Osteocyte (in vitro differentiated cells): Measurements from ENCODE around the gene ADAMTS6. TPM values are rescaled to one million over a fixed set of nuclear protein-coding genes. Genes with fewer than 3 reads are reported as not detected.

Experiments
- DNase-seq: peaks from one replicate; pipeline ENCODE4 v3.0.0; 2021; ENCODE audit warnings: mixed read lengths; ENCODE audit not compliant: unreplicated experiment; ENCODE audit errors: extremely low spot score
- H3K27ac Mint-ChIP-seq: one replicate; pipeline ENCODE4 v1.8.0; 2021; ENCODE audit warnings: mild to moderate bottlenecking, mixed read lengths; ENCODE audit not compliant: unreplicated experiment
- H3K27me3 Mint-ChIP-seq: one replicate; pipeline ENCODE4 v1.8.0; 2021; ENCODE audit warnings: mixed read lengths; ENCODE audit not compliant: unreplicated experiment
- H3K36me3 Mint-ChIP-seq: one replicate; pipeline ENCODE4 v1.8.0; 2021; ENCODE audit warnings: mixed read lengths; ENCODE audit not compliant: unreplicated experiment
- H3K4me1 Mint-ChIP-seq: one replicate; pipeline ENCODE4 v1.8.0; 2021; ENCODE audit warnings: mixed read lengths; ENCODE audit not compliant: unreplicated experiment
- H3K4me3 Mint-ChIP-seq: one replicate; pipeline ENCODE4 v1.8.0; 2021; ENCODE audit warnings: mild to moderate bottlenecking, moderate library complexity, mixed read lengths; ENCODE audit not compliant: unreplicated experiment
- H3K9me3 Mint-ChIP-seq: one replicate; pipeline ENCODE4 v1.8.0; 2021; ENCODE audit warnings: mixed read lengths; ENCODE audit not compliant: unreplicated experiment
- total RNA-seq: library from RNA; stranded (reverse); gene quantifications from 2 replicates; pipeline ENCODE4 v1.2.1, GENCODE V29; 2021
- TF ChIP-seq, protein P1 (sequence below): fragments of 200-600 bp; sonication (generic); IDR thresholded peaks from 2 replicates; pipeline ENCODE4 v1.5.0; 2021; ENCODE audit warnings: antibody characterized with exemption, mild to moderate bottlenecking, moderate library complexity

The ADAMTS6 gene
- total RNA-seq, 1 donor from 2014 or later: 4.7 TPM

DNA sequence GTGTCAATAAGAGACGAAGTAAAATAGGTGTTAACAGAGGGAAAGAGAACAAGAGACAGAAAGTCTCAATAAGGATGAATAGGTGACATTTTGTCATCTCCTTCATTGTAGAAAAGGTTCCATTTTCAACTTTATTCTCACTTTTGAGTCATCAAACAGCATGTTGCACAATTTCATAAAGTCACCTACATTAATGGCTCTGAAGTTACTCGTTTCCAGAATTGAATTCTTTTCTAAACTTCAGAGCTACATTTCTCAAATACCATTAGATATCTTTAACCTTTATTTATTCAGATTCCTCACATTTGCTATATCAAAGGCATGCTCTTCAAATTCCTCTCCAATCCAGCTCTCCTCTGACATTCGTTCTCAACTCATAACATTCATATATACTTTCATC is 13.1 kb downstream of the ADAMTS6 start:
- peaks cover 11% of the 10 kb centered on the region for H3K4me1 Mint-ChIP-seq
- no peaks in the 10 kb centered on the region for H3K9me3 Mint-ChIP-seq
- no peaks in the 10 kb centered on the region for H3K27me3 Mint-ChIP-seq
- no peak overlapping the region for H3K27ac Mint-ChIP-seq
- H3K4me3 Mint-ChIP-seq: no peak overlapping the region
- H3K36me3 Mint-ChIP-seq: no peaks in the 10 kb centered on the region
- DNase-seq: no peak
- TF ChIP-seq, protein P1, sequence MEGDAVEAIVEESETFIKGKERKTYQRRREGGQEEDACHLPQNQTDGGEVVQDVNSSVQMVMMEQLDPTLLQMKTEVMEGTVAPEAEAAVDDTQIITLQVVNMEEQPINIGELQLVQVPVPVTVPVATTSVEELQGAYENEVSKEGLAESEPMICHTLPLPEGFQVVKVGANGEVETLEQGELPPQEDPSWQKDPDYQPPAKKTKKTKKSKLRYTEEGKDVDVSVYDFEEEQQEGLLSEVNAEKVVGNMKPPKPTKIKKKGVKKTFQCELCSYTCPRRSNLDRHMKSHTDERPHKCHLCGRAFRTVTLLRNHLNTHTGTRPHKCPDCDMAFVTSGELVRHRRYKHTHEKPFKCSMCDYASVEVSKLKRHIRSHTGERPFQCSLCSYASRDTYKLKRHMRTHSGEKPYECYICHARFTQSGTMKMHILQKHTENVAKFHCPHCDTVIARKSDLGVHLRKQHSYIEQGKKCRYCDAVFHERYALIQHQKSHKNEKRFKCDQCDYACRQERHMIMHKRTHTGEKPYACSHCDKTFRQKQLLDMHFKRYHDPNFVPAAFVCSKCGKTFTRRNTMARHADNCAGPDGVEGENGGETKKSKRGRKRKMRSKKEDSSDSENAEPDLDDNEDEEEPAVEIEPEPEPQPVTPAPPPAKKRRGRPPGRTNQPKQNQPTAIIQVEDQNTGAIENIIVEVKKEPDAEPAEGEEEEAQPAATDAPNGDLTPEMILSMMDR: no peak

DNA sequence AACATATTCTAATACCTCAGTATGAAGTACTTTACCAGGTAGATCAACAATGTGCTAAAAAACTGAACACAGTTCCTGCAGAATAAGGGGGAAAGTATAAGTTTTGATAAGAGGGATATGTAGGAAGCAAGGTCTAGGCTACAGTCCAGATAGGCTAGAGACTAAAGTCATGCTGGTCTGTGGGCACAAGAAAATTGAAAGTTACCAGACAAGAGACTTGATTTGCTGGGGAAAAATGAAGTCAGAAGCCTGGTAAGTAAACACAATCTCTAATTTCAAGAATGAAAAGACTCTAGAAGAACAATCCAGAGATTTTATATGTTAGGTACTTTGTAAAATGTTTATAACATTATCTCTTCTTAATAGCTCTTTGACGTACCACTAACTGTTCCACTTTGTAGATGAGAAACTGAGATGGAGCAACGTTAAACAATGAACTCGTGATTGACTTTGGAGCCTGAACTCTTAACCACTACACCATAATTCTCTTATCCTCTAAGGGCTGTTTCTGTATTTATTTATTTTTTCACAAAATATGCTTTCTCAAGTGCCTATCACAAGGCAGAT is 19.5 kb downstream of the ADAMTS6 start:
- Mint-ChIP-seq H3K27ac (no peak overlapping the region), H3K4me1 (peaks cover 11% of the 10 kb centered on the region), H3K9me3 (no peaks in the 10 kb centered on the region), H3K27me3 (no peaks in the 10 kb centered on the region), H3K4me3 (no peak overlapping the region), H3K36me3 (peaks cover 9% of the 10 kb centered on the region)
- TF ChIP-seq, protein P1: no peak
- no peak for DNase-seq

DNA sequence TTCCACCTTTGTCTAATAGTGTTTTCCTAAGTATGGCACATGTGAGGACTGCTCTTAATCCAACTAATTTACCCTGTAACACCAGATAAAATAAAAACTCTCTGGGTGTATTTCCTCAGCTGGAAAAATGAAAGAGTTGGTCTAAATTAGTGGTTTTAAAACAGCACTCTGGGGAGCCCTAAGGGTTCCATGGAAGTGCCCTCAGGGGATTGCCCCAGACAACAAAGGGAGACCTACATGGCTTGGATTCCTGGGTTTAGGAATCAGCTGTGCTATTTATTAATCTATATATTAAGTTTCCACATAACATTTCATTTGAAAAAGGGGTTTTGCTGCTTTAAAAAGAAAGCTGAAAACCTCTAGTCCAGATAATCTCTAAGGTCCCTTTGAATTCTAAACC is 20.2 kb downstream of the ADAMTS6 start:
- Mint-ChIP-seq H3K9me3 (no peaks in the 10 kb centered on the region), H3K27me3 (no peaks in the 10 kb centered on the region), H3K4me3 (no peak overlapping the region), H3K4me1 (peaks cover 11% of the 10 kb centered on the region), H3K27ac (no peak overlapping the region), H3K36me3 (peaks cover 9% of the 10 kb centered on the region)
- TF ChIP-seq, protein P1: no peak
- no peak for DNase-seq

DNA sequence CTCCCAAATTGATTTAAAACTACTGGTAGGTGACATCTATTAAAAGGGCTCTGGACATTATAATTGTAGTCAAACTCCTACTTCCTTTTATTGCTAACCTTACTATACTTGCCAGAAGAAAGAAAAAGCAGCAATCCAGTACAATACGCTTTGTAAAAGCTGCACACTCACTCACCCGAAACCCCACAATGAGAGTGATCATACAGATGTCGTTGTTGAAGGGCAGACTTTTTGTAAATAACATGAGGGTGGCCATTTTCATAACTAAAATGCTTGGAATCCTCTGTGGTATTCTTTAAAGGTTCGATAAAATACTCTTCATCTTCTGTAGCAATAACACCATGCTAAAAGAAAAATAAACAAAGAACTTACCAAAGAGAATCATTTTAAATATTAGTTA is 21.7 kb downstream of the ADAMTS6 start:
- Mint-ChIP-seq H3K9me3 (no peaks in the 10 kb centered on the region), H3K27me3 (no peaks in the 10 kb centered on the region), H3K4me3 (no peak overlapping the region), H3K36me3 (peaks cover 9% of the 10 kb centered on the region), H3K27ac (no peak overlapping the region), H3K4me1 (peaks cover 11% of the 10 kb centered on the region)
- DNase-seq: no peak
- TF ChIP-seq, protein P1: no peak

DNA sequence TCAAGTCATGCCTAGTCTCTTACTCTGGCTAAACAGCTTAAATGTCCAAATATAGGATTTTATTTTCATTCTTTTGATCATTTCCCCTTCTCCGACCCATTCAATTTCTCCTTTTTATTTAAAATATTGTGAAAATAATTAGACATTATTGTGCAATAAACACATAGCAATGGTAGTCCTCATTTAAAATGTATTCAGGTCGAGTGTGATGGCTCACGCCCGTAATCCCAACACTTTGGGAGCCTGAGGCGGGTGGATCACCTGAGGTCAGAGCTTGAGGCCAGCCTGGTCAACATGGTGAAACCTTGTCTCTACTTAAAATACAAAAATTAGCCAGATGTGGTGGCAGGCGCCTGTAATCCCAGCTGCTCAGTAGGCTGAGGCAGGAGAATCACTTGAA is 26.7 kb downstream of the ADAMTS6 start:
- H3K9me3 Mint-ChIP-seq: no peaks in the 10 kb centered on the region
- no peak overlapping the region for H3K27ac Mint-ChIP-seq
- no peak for DNase-seq
- no peaks in the 10 kb centered on the region for H3K27me3 Mint-ChIP-seq
- H3K4me3 Mint-ChIP-seq: no peak overlapping the region
- peaks cover 1% of the 10 kb centered on the region for H3K4me1 Mint-ChIP-seq
- TF ChIP-seq, protein P1: no peak
- H3K36me3 Mint-ChIP-seq: peaks cover 18% of the 10 kb centered on the region
